Keratinocyte (primary cell): ENCODE data around the gene CACNA1B. TPM values are rescaled to one million over a fixed set of nuclear protein-coding genes. Genes with fewer than 3 reads are reported as not detected.

Experiments
- DNase-seq: peaks from one replicate; pipeline ENCODE4 v3.0.0-alpha.2; 2011; ENCODE audit warnings: low read depth, missing footprints, low spot score
- FAIRE-seq: peaks from 2 replicates; lab custom pipeline; 2011; peaks lifted over from hg19 to GRCh38; lab: Jason Lieb, UNC
- H2AFZ ChIP-seq: 2 replicates; pipeline ENCODE4 v1.6.0; 2012; ENCODE audit warnings: low read length, control low read depth, inconsistent platforms; ENCODE audit not compliant: control insufficient read depth
- H3K27ac ChIP-seq: 2 replicates; pipeline ENCODE4 v1.5.1; 2011; ENCODE audit warnings: low read length; ENCODE audit not compliant: control insufficient read depth, insufficient read depth
- H3K27me3 ChIP-seq: 3 replicates; pipeline ENCODE4 v1.6.0; 2011; ENCODE audit warnings: low read length; ENCODE audit not compliant: control insufficient read depth, insufficient read depth; ENCODE audit errors: extremely low read depth
- H3K36me3 ChIP-seq, 2 experiments: 2 replicates in 1 of 2; 3 replicates in 1 of 2; pipeline ENCODE4 v1.5.1; 2011; ENCODE audit warnings: low read length in 2 of 2, mild to moderate bottlenecking in 1 of 2; ENCODE audit not compliant: control insufficient read depth in 2 of 2, insufficient read depth in 2 of 2; ENCODE audit errors: extremely low read depth in 1 of 2
- H3K4me1 ChIP-seq: 3 replicates; pipeline ENCODE4 v1.5.1; 2011; ENCODE audit warnings: low read length; ENCODE audit not compliant: control insufficient read depth, insufficient read depth; ENCODE audit errors: extremely low read depth
- H3K4me2 ChIP-seq: 3 replicates; pipeline ENCODE4 v1.6.0; 2011; ENCODE audit warnings: low read depth, low read length; ENCODE audit not compliant: control insufficient read depth, insufficient read depth; ENCODE audit errors: extremely low read depth
- H3K4me3 ChIP-seq, 3 experiments: fragments of 200-600 bp in 1 of 3; sonication (generic) in 1 of 3; 2 replicates in 2 of 3; 3 replicates in 1 of 3; pipeline ENCODE4 v1.5.1; 2011 to 2016; ENCODE audit warnings: low read length in 3 of 3, mild to moderate bottlenecking in 3 of 3, control low read depth in 2 of 3, inconsistent platforms in 1 of 3, low read depth in 1 of 3, mixed read lengths in 1 of 3, mixed run types in 1 of 3, moderate library complexity in 1 of 3; ENCODE audit not compliant: control insufficient read depth in 2 of 3, insufficient read depth in 2 of 3; ENCODE audit errors: extremely low read depth in 1 of 3
- H3K79me2 ChIP-seq: 2 replicates; pipeline ENCODE4 v1.6.0; 2012; ENCODE audit warnings: low read length; ENCODE audit not compliant: control insufficient read depth, insufficient read depth
- H3K9ac ChIP-seq: 3 replicates; pipeline ENCODE4 v1.6.0; 2011; ENCODE audit warnings: low read length; ENCODE audit not compliant: control insufficient read depth, insufficient read depth; ENCODE audit errors: extremely low read depth
- H3K9me1 ChIP-seq: 3 replicates; pipeline ENCODE4 v1.6.0; 2011; ENCODE audit warnings: low read length; ENCODE audit not compliant: control insufficient read depth, insufficient read depth; ENCODE audit errors: extremely low read depth
- H3K9me3 ChIP-seq: 2 replicates; pipeline ENCODE4 v1.5.1; 2012; ENCODE audit warnings: low read depth, low read length; ENCODE audit not compliant: control insufficient read depth
- H4K20me1 ChIP-seq: 3 replicates; pipeline ENCODE4 v1.6.0; 2011; ENCODE audit warnings: low read length; ENCODE audit not compliant: control insufficient read depth, insufficient read depth; ENCODE audit errors: extremely low read depth
- CTCF ChIP-seq, 3 experiments: IDR thresholded peaks in 1 of 3; conservative IDR thresholded peaks in 1 of 3; optimal IDR thresholded peaks in 1 of 3; 2 replicates in 2 of 3; 3 replicates in 1 of 3; pipeline versions ENCODE3 to v1.5.1; 2011; ENCODE audit warnings: low read length in 3 of 3, mild to moderate bottlenecking in 3 of 3, moderate library complexity in 2 of 3, control low read depth in 1 of 3, inconsistent platforms in 1 of 3; ENCODE audit not compliant: insufficient read depth in 2 of 3; ENCODE audit errors: extremely low read depth in 1 of 3
- EZH2 ChIP-seq: IDR thresholded peaks from one replicate; pipeline ENCODE4 v1.6.1; 2012; ENCODE audit warnings: inconsistent platforms, mild to moderate bottlenecking, low read length, moderate library complexity
- dilution Hi-C: fragments of 300-500 bp; cut with MboI; formaldehyde crosslinking; loops from one replicate; pipeline ENCODE4 v1.7.0; 2020; ENCODE audit warnings: low sequenced_read_pairs; ENCODE audit not compliant: extremely low pct_ligation_motif_present
- polyA plus RNA-seq, 5 experiments: library from polyadenylated mRNA; depleted of rRNA in 3 of 5; stranded (reverse) in 3 of 5; stranded (forward) in 1 of 5; unstranded in 1 of 5; fragments of >200 nt; gene quantifications; 1 replicate in 1 of 5; 2 replicates in 3 of 5; 3 replicates in 1 of 5; pipeline versions ENCODE4 v1.2.1 to v1.2.3, GENCODE V29; 2011 to 2012; ENCODE audit warnings: missing spikeins in 2 of 5, low read depth in 1 of 5, low replicate concordance in 1 of 5

Gene CACNA1B
- polyA plus RNA-seq, 1 donor (not counting 4 experiments of a cell fraction or from before 2014, with no cell fraction given): 0.01 TPM

- Histone ChIP-seq H3K36me3 (no peaks in the 10 kb centered on the region), H3K9me3 (peaks cover 2% of the 10 kb centered on the region), H3K9ac (no peak overlapping the region), H3K4me3 (no peak overlapping the region), H2AFZ (no peak overlapping the region), H4K20me1 (no peaks in the 10 kb centered on the region), H3K4me1 (no peaks in the 10 kb centered on the region), H3K27me3 (no peaks in the 10 kb centered on the region), H3K79me2 (no peaks in the 10 kb centered on the region), H3K4me2 (no peak overlapping the region), H3K27ac (no peak overlapping the region), H3K9me1 (no peaks in the 10 kb centered on the region)
- no peak for FAIRE-seq
- dilution Hi-C loops: no loop called here
- TF ChIP-seq CTCF (optimal IDR thresholded peaks at IDR 0.05 in 1 of 3, IDR thresholded peaks at IDR 0.05 in 1 of 3, conservative IDR thresholded peaks at IDR 0.05 in 1 of 3; ENCODE audit: extremely low read depth in 1 of 3, insufficient read depth in 2 of 3, low read length in 3 of 3) (no peak), EZH2 (no peak)
- no peak for DNase-seq
Observed at GRCh38 chr9:138076650-138077009, 199.0 kb downstream of the CACNA1B start.

DNA sequence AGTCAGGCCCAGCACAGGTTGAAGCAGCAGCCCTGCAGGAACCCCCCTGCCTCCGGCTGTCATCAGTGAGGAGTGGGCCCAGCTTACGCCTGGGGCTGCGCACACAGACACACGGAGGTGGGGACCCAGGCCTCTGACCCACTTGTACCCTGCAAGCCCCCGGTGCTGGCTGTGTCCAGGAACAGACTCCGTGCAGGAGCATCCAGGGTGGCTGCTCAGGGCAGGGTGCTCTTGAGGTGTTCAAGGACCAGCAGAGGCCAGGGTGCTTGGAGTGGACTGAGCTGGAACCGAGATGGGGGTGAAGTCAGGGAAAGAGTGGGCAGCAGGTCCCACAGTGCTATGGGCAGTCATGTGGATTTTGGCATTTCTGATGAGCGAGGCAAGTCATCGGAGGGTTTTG, 199.5 kb downstream of the CACNA1B start:
- Histone ChIP-seq H3K9ac (no peak overlapping the region), H3K9me1 (no peaks in the 10 kb centered on the region), H3K27me3 (no peaks in the 10 kb centered on the region), H3K9me3 (peaks cover 2% of the 10 kb centered on the region), H3K79me2 (no peaks in the 10 kb centered on the region), H3K4me3 (no peak overlapping the region), H3K4me1 (no peaks in the 10 kb centered on the region), H3K4me2 (no peak overlapping the region), H3K36me3 (no peaks in the 10 kb centered on the region), H3K27ac (no peak overlapping the region), H4K20me1 (no peaks in the 10 kb centered on the region), H2AFZ (no peak overlapping the region)
- dilution Hi-C loops: no loop called here
- TF ChIP-seq CTCF (optimal IDR thresholded peaks at IDR 0.05 in 1 of 3, IDR thresholded peaks at IDR 0.05 in 1 of 3, conservative IDR thresholded peaks at IDR 0.05 in 1 of 3; ENCODE audit: extremely low read depth in 1 of 3, insufficient read depth in 2 of 3, low read length in 3 of 3): no peak
- TF ChIP-seq EZH2: no peak
- FAIRE-seq (no peak), DNase-seq (no peak)
